ENCODE data around the gene GAB2. TPM values are rescaled to one million over a fixed set of nuclear protein-coding genes. Genes with fewer than 3 reads are reported as not detected.
"Not testable (repeated sequence)": the region's sequence is repeated elsewhere in the genome, so short reads cannot be mapped to it uniquely, and the experiment has no call there.

GAB2 gene
- total and polyA plus RNA-seq, 4 donors = 16.2 to 31.5 (median 27.5) TPM

DNA sequence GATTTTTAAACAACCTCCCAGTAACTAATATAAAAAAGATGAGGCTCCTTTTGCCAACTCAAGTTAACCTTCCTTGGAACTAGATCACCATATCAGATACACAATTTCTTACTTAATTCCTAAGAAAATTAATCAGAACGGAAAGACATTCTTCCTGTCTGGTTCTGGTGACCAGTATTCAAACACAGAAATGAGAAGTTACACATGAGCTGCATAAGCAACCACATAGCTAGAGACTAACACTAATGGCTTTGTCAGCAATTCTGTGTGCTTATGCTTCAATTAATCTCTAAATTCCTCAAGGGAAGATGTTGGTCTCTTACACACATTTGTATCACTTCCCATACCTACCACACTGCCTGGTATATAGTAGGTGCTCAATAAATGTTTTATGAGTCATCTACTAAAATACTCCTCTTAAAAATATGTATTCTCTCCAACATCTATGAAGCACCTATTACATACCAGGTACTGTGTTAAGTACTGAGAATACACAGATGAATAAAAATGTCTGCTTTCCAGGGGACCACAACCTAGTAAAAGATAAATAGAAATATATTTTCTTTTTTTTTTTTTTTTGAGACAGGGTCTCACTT lies 54.5 kb downstream of the GAB2 start:
- no peak for DNase-seq (ENCODE audit: low read depth in 4 of 6, low spot score in 6 of 6)
- no peaks in the 10 kb centered on the region for H3K4me1 ChIP-seq (ENCODE audit: control insufficient read depth, insufficient read depth, low read length)
- WGBS (ENCODE audit: insufficient coverage) = 89% methylated on average over 1 of the region's 1 CpG
- H3K9me3 ChIP-seq (ENCODE audit: control insufficient read depth, insufficient read depth, low read length) = no peaks in the 10 kb centered on the region
- no peak overlapping the region for H3K27ac ChIP-seq (ENCODE audit: low read depth, low read length)
- no peaks in the 10 kb centered on the region for H3K36me3 ChIP-seq (ENCODE audit: control insufficient read depth, insufficient read depth, low read length)
- H3K4me3 ChIP-seq (ENCODE audit: low read depth, low read length) = no peak overlapping the region
- no peaks in the 10 kb centered on the region for H3K27me3 ChIP-seq (ENCODE audit: control insufficient read depth, insufficient read depth, low read length)

DNA sequence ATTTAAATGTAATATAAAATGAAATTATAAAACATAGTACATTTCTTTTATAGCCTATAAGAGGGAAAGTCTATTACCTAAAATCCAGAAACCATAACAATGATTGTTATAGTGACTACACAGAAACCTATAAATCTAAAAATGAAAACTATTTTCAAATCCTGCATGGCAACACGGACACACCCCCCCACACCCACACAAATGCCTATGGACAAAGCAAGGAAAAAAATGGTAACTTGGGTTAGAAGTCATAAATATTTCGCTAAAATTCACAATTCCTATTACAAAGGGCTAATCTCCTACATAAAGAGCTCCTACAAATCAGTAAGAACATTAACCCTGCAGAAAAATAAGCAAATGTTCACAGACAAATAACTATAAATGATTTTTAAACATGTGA lies 56.4 kb downstream of the GAB2 start:
- Histone ChIP-seq H3K36me3 (ENCODE audit: control insufficient read depth, insufficient read depth, low read length) (no peaks in the 10 kb centered on the region), H3K27ac (ENCODE audit: low read depth, low read length) (no peak overlapping the region), H3K4me1 (ENCODE audit: control insufficient read depth, insufficient read depth, low read length) (no peaks in the 10 kb centered on the region), H3K9me3 (ENCODE audit: control insufficient read depth, insufficient read depth, low read length) (no peaks in the 10 kb centered on the region), H3K27me3 (ENCODE audit: control insufficient read depth, insufficient read depth, low read length) (no peaks in the 10 kb centered on the region), H3K4me3 (ENCODE audit: low read depth, low read length) (no peak overlapping the region)
- WGBS (ENCODE audit: insufficient coverage) = no CpG with 5 or more reads among the region's 2 CpGs
- no peak for DNase-seq (ENCODE audit: low read depth in 4 of 6, low spot score in 6 of 6)

DNA sequence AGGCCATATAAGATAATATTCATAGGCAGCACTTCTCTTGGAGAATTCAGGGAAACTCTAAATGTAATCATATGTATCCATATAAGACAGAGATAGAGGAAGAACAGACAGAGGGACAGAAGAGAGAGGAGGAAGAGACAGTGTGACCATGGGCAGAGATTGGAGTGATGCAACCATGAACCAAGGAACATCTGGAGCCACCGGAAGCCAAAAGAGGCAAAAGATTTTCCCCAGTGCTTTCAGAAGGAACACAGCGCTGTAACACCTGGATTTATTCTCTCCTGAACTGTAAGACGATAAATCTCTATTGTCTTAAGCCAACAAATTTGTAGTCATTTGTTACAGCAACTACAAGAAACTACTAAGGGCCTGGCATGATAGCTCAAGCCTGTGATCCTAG lies 57.7 kb downstream of the GAB2 start:
- no peaks in the 10 kb centered on the region for H3K9me3 ChIP-seq (ENCODE audit: control insufficient read depth, insufficient read depth, low read length)
- no peaks in the 10 kb centered on the region for H3K4me1 ChIP-seq (ENCODE audit: control insufficient read depth, insufficient read depth, low read length)
- H3K27ac ChIP-seq (ENCODE audit: low read depth, low read length) = no peak overlapping the region
- H3K27me3 ChIP-seq (ENCODE audit: control insufficient read depth, insufficient read depth, low read length) = no peaks in the 10 kb centered on the region
- 90% methylated on average over 3 of the region's 3 CpGs for WGBS (ENCODE audit: insufficient coverage)
- H3K4me3 ChIP-seq (ENCODE audit: low read depth, low read length) = no peak overlapping the region
- no peak for DNase-seq (ENCODE audit: low read depth in 4 of 6, low spot score in 6 of 6)
- no peaks in the 10 kb centered on the region for H3K36me3 ChIP-seq (ENCODE audit: control insufficient read depth, insufficient read depth, low read length)

DNA sequence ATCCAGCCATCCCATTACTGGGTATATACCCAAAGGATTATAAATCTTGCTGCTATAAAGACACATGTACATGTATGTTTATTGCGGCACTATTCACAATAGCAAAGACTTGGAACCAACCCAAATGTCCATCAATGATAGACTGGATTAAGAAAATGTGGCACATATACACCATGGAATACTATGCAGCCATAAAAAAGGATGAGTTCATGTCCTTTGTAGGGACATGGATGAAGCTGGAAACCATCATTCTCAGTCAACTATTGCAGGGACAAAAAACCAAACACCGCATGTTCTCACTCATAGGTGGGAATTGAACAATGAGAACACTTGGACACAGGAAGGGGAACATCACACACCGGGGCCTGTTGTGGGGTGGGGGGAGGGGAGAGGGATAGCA lies 59.7 kb downstream of the GAB2 start:
- not testable (repeated sequence) for H3K4me1 ChIP-seq (ENCODE audit: control insufficient read depth, insufficient read depth, low read length); H3K4me3 ChIP-seq (ENCODE audit: low read depth, low read length); DNase-seq (ENCODE audit: low read depth in 4 of 6, low spot score in 6 of 6); H3K27ac ChIP-seq (ENCODE audit: low read depth, low read length); H3K9me3 ChIP-seq (ENCODE audit: control insufficient read depth, insufficient read depth, low read length); H3K27me3 ChIP-seq (ENCODE audit: control insufficient read depth, insufficient read depth, low read length); H3K36me3 ChIP-seq (ENCODE audit: control insufficient read depth, insufficient read depth, low read length)
- WGBS (ENCODE audit: insufficient coverage) = no CpG with 5 or more reads among the region's 3 CpGs

DNA sequence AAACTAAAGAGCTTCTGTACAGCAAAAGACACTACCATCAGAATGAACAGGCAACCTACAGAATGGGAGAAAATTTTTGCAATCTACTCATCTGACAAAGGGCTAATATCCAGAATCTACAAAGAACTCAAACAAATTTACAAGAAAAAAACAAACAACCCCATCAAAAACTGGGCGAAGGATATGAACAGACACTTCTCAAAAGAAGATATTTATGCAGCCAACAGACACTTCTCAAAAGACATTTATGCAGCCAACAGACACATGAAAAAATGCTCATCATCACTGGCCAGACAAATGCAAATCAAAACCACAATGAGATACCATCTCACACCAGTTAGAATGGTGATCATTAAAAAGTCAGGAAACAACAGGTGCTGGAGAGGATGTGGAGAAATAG lies 60.2 kb downstream of the GAB2 start:
- H3K27me3 ChIP-seq (ENCODE audit: control insufficient read depth, insufficient read depth, low read length); H3K4me1 ChIP-seq (ENCODE audit: control insufficient read depth, insufficient read depth, low read length); H3K36me3 ChIP-seq (ENCODE audit: control insufficient read depth, insufficient read depth, low read length); H3K4me3 ChIP-seq (ENCODE audit: low read depth, low read length); H3K9me3 ChIP-seq (ENCODE audit: control insufficient read depth, insufficient read depth, low read length); DNase-seq (ENCODE audit: low read depth in 4 of 6, low spot score in 6 of 6); H3K27ac ChIP-seq (ENCODE audit: low read depth, low read length): not testable (repeated sequence)
- WGBS (ENCODE audit: insufficient coverage) = no CpG with 5 or more reads among the region's 1 CpG

DNA sequence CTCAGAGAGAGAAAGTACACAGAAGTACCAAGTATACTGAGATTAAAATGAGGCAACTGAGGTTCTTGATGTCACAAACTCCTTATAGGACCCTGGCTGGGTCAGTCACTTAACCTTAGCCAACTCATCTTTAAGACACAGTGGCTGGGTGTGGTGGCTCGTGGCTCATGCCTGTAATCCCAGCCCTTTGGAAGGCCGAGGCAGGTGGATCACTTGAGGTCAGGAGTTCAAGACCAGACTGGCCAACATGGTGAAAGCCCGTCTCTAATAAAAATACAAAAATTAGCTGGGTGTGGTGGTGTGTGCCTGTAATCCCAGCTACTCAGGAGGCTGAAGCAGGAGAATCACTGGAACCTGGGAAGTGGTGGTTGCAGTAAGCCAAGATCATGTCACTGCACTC lies 61.9 kb downstream of the GAB2 start:
- H3K27me3 ChIP-seq (ENCODE audit: control insufficient read depth, insufficient read depth, low read length); H3K9me3 ChIP-seq (ENCODE audit: control insufficient read depth, insufficient read depth, low read length); H3K27ac ChIP-seq (ENCODE audit: low read depth, low read length); DNase-seq (ENCODE audit: low read depth in 4 of 6, low spot score in 6 of 6); H3K36me3 ChIP-seq (ENCODE audit: control insufficient read depth, insufficient read depth, low read length); H3K4me3 ChIP-seq (ENCODE audit: low read depth, low read length): not testable (repeated sequence)
- peaks cover 14% of the 10 kb centered on the region for H3K4me1 ChIP-seq (ENCODE audit: control insufficient read depth, insufficient read depth, low read length)
- 100% methylated on average over 1 of the region's 3 CpGs for WGBS (ENCODE audit: insufficient coverage)

DNA sequence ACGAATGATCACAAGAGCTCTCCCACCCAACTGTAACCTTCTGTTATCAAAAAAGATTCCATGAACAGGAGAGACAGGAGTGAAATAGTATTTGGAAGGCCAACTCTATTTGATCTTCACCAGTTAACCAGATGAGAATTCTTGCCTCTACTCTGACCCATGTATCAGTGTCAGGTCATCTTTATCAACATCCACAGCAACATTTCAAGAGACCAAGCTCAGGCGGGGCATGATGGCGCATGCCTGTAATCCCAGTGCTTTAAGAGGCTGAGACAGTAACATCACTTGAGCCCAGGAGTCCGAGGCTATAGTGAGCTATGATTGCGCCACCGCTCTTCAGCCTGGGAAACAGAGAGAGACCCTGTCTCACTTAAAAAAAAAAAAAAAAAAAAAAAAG lies 62.3 kb downstream of the GAB2 start:
- 100% methylated on average over 2 of the region's 6 CpGs for WGBS (ENCODE audit: insufficient coverage)

DNA sequence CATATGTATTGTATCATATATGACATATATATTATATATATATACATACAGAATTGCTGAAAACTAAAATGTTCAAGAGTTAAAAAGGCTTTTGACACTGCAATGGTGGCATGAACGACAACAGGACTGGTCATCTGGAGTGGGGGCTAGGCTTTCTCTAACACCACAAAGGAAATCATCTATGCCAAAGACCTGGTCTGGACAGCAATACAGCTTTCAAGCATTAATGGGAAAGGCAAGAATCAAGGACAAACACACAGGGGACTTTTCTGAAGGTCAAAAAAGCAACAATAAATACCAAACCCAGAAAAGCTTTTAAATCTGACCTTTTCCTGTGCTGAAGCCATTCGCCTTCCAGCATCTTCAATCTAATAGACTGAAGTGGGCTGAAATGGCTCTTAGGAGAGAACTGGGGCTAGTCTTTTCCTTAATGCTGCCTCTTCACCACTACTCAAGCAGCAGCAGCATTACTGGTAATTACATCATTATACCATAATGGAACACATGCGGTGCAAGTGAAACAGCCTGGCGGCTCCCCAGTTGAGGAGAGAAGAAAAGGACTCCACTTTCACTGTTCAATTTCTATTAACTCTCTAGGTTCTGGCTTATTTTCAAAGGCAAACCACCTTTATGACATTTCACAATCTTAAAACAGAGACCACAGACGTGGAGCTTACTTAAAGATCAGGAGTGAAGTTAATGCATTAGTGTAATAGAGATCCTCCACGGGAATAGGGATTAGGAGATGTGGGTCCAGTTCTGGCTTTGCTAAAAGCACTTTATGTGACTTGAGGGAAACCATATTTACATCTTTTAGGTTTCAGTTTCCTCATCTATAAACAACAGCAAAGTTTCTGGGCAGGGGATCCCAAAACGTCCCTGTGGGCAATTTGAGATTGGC lies 63.0 kb downstream of the GAB2 start:
- WGBS (ENCODE audit: insufficient coverage) = no CpG with 5 or more reads among the region's 7 CpGs
- Histone ChIP-seq H3K36me3 (ENCODE audit: control insufficient read depth, insufficient read depth, low read length) (no peaks in the 10 kb centered on the region), H3K27ac (ENCODE audit: low read depth, low read length) (peak overlapping the region; percentile 61), H3K27me3 (ENCODE audit: control insufficient read depth, insufficient read depth, low read length) (no peaks in the 10 kb centered on the region), H3K9me3 (ENCODE audit: control insufficient read depth, insufficient read depth, low read length) (no peaks in the 10 kb centered on the region), H3K4me1 (ENCODE audit: control insufficient read depth, insufficient read depth, low read length) (peaks cover 14% of the 10 kb centered on the region), H3K4me3 (ENCODE audit: low read depth, low read length) (peak overlapping the region; percentile 16)
- DNase-seq (ENCODE audit: low read depth in 4 of 6, low spot score in 6 of 6) = peak in 2 of 6 donors; percentile 75 to 93

More for the DNA sequence above, 62.3 kb downstream of the GAB2 start:
- Histone ChIP-seq H3K4me3 (ENCODE audit: low read depth, low read length) (no peak overlapping the region), H3K36me3 (ENCODE audit: control insufficient read depth, insufficient read depth, low read length) (no peaks in the 10 kb centered on the region), H3K9me3 (ENCODE audit: control insufficient read depth, insufficient read depth, low read length) (no peaks in the 10 kb centered on the region), H3K27me3 (ENCODE audit: control insufficient read depth, insufficient read depth, low read length) (no peaks in the 10 kb centered on the region), H3K27ac (ENCODE audit: low read depth, low read length) (peak overlapping the region; percentile 61), H3K4me1 (ENCODE audit: control insufficient read depth, insufficient read depth, low read length) (peaks cover 14% of the 10 kb centered on the region)
- DNase-seq (ENCODE audit: low read depth in 4 of 6, low spot score in 6 of 6) = no peak

DNA sequence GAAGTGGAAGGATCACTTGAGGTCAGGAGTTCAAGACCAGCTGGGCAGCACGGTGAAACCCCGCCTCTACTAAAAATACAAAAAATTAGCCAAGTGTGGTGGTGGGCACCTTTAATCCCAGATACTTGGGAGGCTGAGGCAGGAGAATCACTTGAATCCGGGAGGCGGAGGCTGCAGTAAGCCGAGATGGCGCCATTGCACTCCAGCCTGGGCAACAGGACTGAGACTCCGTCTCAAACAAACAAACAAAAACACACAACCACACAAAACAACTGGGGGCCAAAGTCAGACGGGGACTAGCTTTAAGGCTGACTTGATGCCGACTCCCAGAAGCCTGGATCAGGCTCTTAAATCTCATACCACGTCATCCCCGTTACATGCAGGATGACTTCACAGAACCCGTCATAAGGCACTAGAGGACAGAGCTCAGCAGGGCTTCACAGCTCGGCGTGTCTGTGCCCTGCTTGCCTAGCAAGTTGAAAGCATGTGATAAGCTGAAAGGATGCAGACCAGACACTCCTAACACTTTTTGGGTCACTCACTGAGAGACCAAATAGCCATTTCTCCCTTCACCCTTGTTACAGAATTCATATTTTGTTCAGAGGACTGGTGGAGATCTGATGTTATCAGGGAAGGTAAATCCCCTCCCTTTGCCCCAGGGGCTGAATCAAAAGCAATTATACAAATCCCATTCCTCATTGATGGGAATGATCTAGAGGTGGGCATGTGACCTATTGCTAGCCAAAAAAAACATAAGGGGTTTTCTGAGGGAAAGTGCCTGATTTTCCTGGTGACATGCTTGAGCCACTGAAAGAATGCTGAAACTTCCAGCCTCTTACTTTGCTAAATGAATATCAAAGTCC lies 65.4 kb downstream of the GAB2 start:
- no peak for DNase-seq (ENCODE audit: low read depth in 4 of 6, low spot score in 6 of 6)
- Histone ChIP-seq H3K36me3 (ENCODE audit: control insufficient read depth, insufficient read depth, low read length) (no peaks in the 10 kb centered on the region), H3K9me3 (ENCODE audit: control insufficient read depth, insufficient read depth, low read length) (no peaks in the 10 kb centered on the region), H3K27ac (ENCODE audit: low read depth, low read length) (peak overlapping the region; percentile 91), H3K4me1 (ENCODE audit: control insufficient read depth, insufficient read depth, low read length) (peaks cover 14% of the 10 kb centered on the region), H3K4me3 (ENCODE audit: low read depth, low read length) (no peak overlapping the region), H3K27me3 (ENCODE audit: control insufficient read depth, insufficient read depth, low read length) (no peaks in the 10 kb centered on the region)
- WGBS (ENCODE audit: insufficient coverage) = 80% methylated on average over 10 of the region's 14 CpGs

Data from spinal cord (tissue), 10 donors.